Duodenal mucosa (tissue), 2 donors: ENCODE results near the gene OPA1.

Source experiments
- H3K27ac ChIP-seq: one replicate; pipeline ENCODE4 v1.7.0; 2013; ENCODE audit warnings: low read depth, low read length
- H3K27me3 ChIP-seq, 2 donors: one replicate each; pipeline ENCODE4 v1.7.0; 2013; ENCODE audit warnings: low read length in 2 of 2, control low read depth in 1 of 2; ENCODE audit not compliant: insufficient read depth in 2 of 2, control insufficient read depth in 1 of 2
- H3K36me3 ChIP-seq, 2 donors: one replicate each; pipeline ENCODE4 v1.7.0; 2013; ENCODE audit warnings: low read length in 2 of 2, control low read depth in 1 of 2; ENCODE audit not compliant: insufficient read depth in 2 of 2, control insufficient read depth in 1 of 2
- H3K4me1 ChIP-seq, 2 donors: one replicate each; pipeline ENCODE4 v1.7.0; 2013; ENCODE audit warnings: low read length in 2 of 2, control low read depth in 1 of 2; ENCODE audit not compliant: insufficient read depth in 2 of 2, control insufficient read depth in 1 of 2
- H3K4me3 ChIP-seq, 2 donors: one replicate each; pipeline ENCODE4 v1.7.0; 2013; ENCODE audit warnings: low read length in 2 of 2, low read depth in 1 of 2
- H3K9ac ChIP-seq, 2 donors: one replicate each; pipeline ENCODE4 v1.7.0; 2013; ENCODE audit warnings: low read length in 2 of 2, low read depth in 1 of 2
- H3K9me3 ChIP-seq, 2 donors: one replicate each; pipeline ENCODE4 v1.7.0; 2013; ENCODE audit warnings: low read length in 2 of 2, control low read depth in 1 of 2; ENCODE audit not compliant: control insufficient read depth in 1 of 2

The OPA1 gene

GRCh38 chr3:193730976-193731375 lies 138.0 kb downstream of the OPA1 start:
- Histone ChIP-seq H3K27me3 (no peaks in the 10 kb centered on the region), H3K4me3 (no peak overlapping the region), H3K36me3 (no peaks in the 10 kb centered on the region), H3K4me1 (no peaks in the 10 kb centered on the region), H3K9ac (no peak overlapping the region), H3K27ac (no peak overlapping the region), H3K9me3 (no peaks in the 10 kb centered on the region)

- H3K36me3 ChIP-seq: no peaks in the 10 kb centered on the region
- no peaks in the 10 kb centered on the region for H3K9me3 ChIP-seq
- H3K27me3 ChIP-seq: no peaks in the 10 kb centered on the region
- no peak overlapping the region for H3K9ac ChIP-seq
- no peak overlapping the region for H3K27ac ChIP-seq
- H3K4me3 ChIP-seq: no peak overlapping the region
- no peaks in the 10 kb centered on the region for H3K4me1 ChIP-seq
These were observed 138.6 kb downstream of the OPA1 start for GRCh38 chr3:193731656-193732055.

DNA sequence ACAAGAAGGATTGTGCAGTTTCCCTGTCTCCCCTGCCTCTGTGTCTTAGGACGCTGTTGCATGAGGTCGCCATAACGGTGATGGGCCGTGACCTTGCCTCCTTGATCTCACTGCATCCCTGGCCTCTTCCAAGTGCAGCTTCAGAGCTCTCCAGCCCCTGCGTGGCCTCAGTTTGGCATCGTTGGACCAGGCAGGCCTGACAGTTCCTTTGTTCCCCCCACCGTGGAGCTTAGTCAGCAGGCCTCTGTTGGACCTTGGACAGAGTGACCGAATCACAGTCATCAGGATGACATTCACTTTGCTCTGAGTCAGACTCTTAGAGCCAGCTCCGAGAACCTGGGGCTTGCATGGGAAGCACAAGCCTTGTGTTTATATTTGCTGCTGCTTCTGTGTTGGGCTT lies 139.4 kb downstream of the OPA1 start:
- H3K4me1 ChIP-seq: no peaks in the 10 kb centered on the region
- no peaks in the 10 kb centered on the region for H3K27me3 ChIP-seq
- H3K9me3 ChIP-seq: no peaks in the 10 kb centered on the region
- no peaks in the 10 kb centered on the region for H3K36me3 ChIP-seq
- H3K9ac ChIP-seq: no peak overlapping the region
- H3K27ac ChIP-seq: no peak overlapping the region
- no peak overlapping the region for H3K4me3 ChIP-seq

DNA sequence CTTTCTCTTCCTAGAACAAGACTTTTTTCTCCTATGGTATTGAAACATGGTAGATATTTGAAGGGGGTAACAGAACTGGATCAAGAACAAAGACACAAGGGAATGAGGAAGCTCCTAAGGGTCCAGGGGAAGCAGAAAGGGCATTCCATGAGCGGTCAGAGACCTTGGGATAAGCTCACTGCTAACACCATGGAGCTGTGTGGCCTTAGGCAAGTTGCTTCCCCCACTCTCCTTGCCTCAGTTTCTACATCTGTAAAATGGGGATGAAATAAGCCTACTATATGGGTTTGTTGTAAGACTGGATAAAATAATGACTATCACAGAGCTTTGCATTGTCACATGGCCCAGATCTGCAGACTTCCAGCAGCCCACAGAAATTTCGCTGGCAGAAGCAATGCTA lies 139.8 kb downstream of the OPA1 start:
- Histone ChIP-seq H3K4me3 (no peak overlapping the region), H3K36me3 (no peaks in the 10 kb centered on the region), H3K9ac (no peak overlapping the region), H3K4me1 (no peaks in the 10 kb centered on the region), H3K9me3 (no peaks in the 10 kb centered on the region), H3K27ac (no peak overlapping the region), H3K27me3 (no peaks in the 10 kb centered on the region)

GRCh38 chr3:193734737-193735366 lies 141.8 kb downstream of the OPA1 start:
- H3K27ac ChIP-seq: no peak overlapping the region
- no peaks in the 10 kb centered on the region for H3K4me1 ChIP-seq
- no peaks in the 10 kb centered on the region for H3K36me3 ChIP-seq
- H3K9ac ChIP-seq: no peak overlapping the region
- H3K9me3 ChIP-seq: no peaks in the 10 kb centered on the region
- H3K27me3 ChIP-seq: no peaks in the 10 kb centered on the region
- no peak overlapping the region for H3K4me3 ChIP-seq

DNA sequence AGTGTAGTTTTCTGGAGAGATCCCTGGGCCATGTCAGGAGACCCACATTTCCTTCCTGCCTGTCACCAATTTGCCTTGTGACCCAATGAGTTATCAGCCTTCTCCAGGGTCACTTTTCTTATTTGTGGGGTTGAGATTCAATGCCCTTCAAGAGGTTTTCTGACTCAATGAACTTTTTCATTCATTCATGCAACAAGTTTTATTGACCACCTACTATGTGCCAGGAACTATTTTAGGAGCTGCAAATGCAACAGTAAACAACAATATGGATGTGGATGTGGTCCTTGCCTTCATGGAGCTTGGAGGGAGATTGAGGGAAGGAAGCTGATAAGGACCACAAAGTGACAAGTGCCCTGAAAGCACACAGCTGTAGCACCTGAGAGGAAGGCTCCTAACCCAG lies 142.8 kb downstream of the OPA1 start:
- Histone ChIP-seq H3K27ac (no peak overlapping the region), H3K4me1 (no peaks in the 10 kb centered on the region), H3K9me3 (no peaks in the 10 kb centered on the region), H3K27me3 (no peaks in the 10 kb centered on the region), H3K4me3 (no peak overlapping the region), H3K36me3 (no peaks in the 10 kb centered on the region), H3K9ac (no peak overlapping the region)

- Histone ChIP-seq H3K27ac (no peak overlapping the region), H3K9me3 (no peaks in the 10 kb centered on the region), H3K4me3 (no peak overlapping the region), H3K9ac (no peak overlapping the region), H3K27me3 (no peaks in the 10 kb centered on the region), H3K4me1 (no peaks in the 10 kb centered on the region), H3K36me3 (no peaks in the 10 kb centered on the region)
These were observed 143.6 kb downstream of the OPA1 start for GRCh38 chr3:193736616-193737015.

DNA sequence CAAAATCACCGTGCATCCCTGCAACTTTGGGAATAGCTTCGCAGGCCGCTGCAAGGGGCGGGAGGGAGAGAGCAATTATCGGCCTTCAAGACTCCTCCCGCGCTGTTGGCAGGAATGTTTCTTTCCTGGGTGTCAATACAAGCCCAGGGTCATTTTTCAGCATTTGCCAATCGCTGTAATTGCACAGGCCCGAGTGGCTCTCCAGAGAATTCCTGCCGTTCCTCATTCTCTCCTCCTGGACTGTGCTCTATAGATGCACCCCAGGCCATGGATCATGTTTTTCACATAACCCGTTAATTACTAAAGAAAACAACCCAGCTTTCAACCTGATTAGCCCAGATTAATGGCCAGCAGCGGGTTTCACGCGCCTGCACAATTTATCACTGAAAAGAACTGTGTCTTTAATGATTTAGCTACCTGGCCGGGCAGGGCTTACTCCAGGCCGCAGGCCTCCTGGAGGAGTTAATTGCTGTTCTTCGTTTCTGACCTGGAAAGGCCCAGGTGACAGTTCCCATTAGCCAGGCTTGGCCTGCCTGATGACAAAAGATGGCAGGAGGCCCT lies 144.3 kb downstream of the OPA1 start:
- no peaks in the 10 kb centered on the region for H3K4me1 ChIP-seq
- no peak overlapping the region for H3K4me3 ChIP-seq
- H3K27me3 ChIP-seq: no peaks in the 10 kb centered on the region
- no peak overlapping the region for H3K9ac ChIP-seq
- H3K27ac ChIP-seq: no peak overlapping the region
- no peaks in the 10 kb centered on the region for H3K36me3 ChIP-seq
- H3K9me3 ChIP-seq: no peaks in the 10 kb centered on the region

DNA sequence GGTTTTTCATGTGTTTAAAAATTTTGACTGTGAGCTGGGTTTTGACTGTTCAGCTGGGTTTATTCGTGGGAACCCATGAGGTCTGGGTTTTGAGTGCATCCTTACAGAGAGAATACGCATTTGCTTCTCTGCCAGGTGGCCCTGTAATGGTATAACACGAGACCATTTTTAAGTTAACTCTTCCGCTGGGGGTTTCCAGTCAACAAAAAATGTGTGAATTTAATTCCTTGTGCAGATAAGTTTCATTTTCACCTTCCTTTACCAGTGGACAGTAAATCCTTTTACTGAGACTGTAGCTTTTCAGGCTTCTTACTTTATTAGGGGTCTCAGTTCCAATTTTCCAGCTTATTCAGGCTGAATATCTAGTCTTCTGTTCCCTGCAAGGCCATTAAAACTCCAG lies 149.6 kb downstream of the OPA1 start:
- Histone ChIP-seq H3K27ac (no peak overlapping the region), H3K4me3 (no peak overlapping the region), H3K9ac (no peak overlapping the region), H3K4me1 (peaks cover 0 to 5% of the 10 kb centered on the region in 2 donors), H3K27me3 (no peaks in the 10 kb centered on the region), H3K36me3 (no peaks in the 10 kb centered on the region), H3K9me3 (no peaks in the 10 kb centered on the region)

GRCh38 chr3:193743702-193744047 lies 150.7 kb downstream of the OPA1 start:
- Histone ChIP-seq H3K9me3 (no peaks in the 10 kb centered on the region), H3K9ac (no peak overlapping the region), H3K4me1 (peaks cover 0 to 5% of the 10 kb centered on the region in 2 donors), H3K4me3 (no peak overlapping the region), H3K27me3 (no peaks in the 10 kb centered on the region), H3K27ac (no peak overlapping the region), H3K36me3 (no peaks in the 10 kb centered on the region)
